T-helper 1 cell (primary cell): ENCODE data around the gene ARG1.

Source experiments
- DNase-seq, 5 donors: peaks; one replicate each; pipeline ENCODE4 v3.0.0-alpha.2; 2012 to 2020

ARG1 gene

GRCh38 chr6:131587909-131588308 is 14.9 kb downstream of the ARG1 start:
- no peak for DNase-seq

GRCh38 chr6:131588643-131589042 is 15.6 kb downstream of the ARG1 start:
- no peak for DNase-seq

GRCh38 chr6:131592935-131593334 is 19.9 kb downstream of the ARG1 start:
- no peak for DNase-seq

GRCh38 chr6:131594074-131594473 is 21.0 kb downstream of the ARG1 start:
- no peak for DNase-seq

GRCh38 chr6:131597446-131597845 is 24.4 kb downstream of the ARG1 start:
- DNase-seq = no peak

- DNase-seq = no peak
Measured at GRCh38 chr6:131600716-131601115, 27.7 kb downstream of the ARG1 start.

- DNase-seq = no peak
Measured at GRCh38 chr6:131602781-131603312, 29.8 kb downstream of the ARG1 start.

GRCh38 chr6:131613296-131613925 is 40.4 kb downstream of the ARG1 start:
- no peak for DNase-seq

GRCh38 chr6:131615275-131615674 is 42.2 kb downstream of the ARG1 start:
- no peak for DNase-seq

- DNase-seq = peak; percentile 82 to 93 (median 90)
Measured at GRCh38 chr6:131627724-131628682, 55.0 kb downstream of the ARG1 start, which contains the start of gene MED23. Gene MED23, minus strand, starts transcription at chr6:131628242. Its CDS starts 193 bp downstream, at chr6:131628049.

GRCh38 chr6:131628726-131629125 is 55.7 kb downstream of the ARG1 start:
- peak in 1 of 5 donors; percentile 3 for DNase-seq

GRCh38 chr6:131629651-131630050 is 56.6 kb downstream of the ARG1 start:
- no peak for DNase-seq

- DNase-seq = no peak
Measured at GRCh38 chr6:131631625-131632289, 58.7 kb downstream of the ARG1 start.
